Mucosa of stomach (tissue), 1 donor: Measurements from ENCODE around the gene MAML3.
A peak's percentile ranks its signal among the peaks of the same experiment; 100 is the strongest.

Experiments used
- H3K27me3 ChIP-seq: one replicate; pipeline ENCODE4 v1.7.0; 2013; ENCODE audit warnings: mild to moderate bottlenecking, low read length; ENCODE audit not compliant: control insufficient read depth, insufficient read depth
- H3K36me3 ChIP-seq: one replicate; pipeline ENCODE4 v1.7.0; 2013; ENCODE audit warnings: low read length; ENCODE audit not compliant: control insufficient read depth, insufficient read depth
- H3K4me1 ChIP-seq: one replicate; pipeline ENCODE4 v1.7.0; 2013; ENCODE audit warnings: mild to moderate bottlenecking, low read length; ENCODE audit not compliant: control insufficient read depth, insufficient read depth
- H3K4me3 ChIP-seq: one replicate; pipeline ENCODE4 v1.7.0; 2013; ENCODE audit warnings: low read length
- H3K9ac ChIP-seq: one replicate; pipeline ENCODE4 v1.7.0; 2013; ENCODE audit warnings: mild to moderate bottlenecking, low read length, moderate library complexity
- H3K9me3 ChIP-seq: one replicate; pipeline ENCODE4 v1.7.0; 2013; ENCODE audit warnings: mild to moderate bottlenecking, low read length, moderate library complexity; ENCODE audit not compliant: control insufficient read depth
- donor health status: Pancreatic carcinoma.

MAML3 gene

DNA sequence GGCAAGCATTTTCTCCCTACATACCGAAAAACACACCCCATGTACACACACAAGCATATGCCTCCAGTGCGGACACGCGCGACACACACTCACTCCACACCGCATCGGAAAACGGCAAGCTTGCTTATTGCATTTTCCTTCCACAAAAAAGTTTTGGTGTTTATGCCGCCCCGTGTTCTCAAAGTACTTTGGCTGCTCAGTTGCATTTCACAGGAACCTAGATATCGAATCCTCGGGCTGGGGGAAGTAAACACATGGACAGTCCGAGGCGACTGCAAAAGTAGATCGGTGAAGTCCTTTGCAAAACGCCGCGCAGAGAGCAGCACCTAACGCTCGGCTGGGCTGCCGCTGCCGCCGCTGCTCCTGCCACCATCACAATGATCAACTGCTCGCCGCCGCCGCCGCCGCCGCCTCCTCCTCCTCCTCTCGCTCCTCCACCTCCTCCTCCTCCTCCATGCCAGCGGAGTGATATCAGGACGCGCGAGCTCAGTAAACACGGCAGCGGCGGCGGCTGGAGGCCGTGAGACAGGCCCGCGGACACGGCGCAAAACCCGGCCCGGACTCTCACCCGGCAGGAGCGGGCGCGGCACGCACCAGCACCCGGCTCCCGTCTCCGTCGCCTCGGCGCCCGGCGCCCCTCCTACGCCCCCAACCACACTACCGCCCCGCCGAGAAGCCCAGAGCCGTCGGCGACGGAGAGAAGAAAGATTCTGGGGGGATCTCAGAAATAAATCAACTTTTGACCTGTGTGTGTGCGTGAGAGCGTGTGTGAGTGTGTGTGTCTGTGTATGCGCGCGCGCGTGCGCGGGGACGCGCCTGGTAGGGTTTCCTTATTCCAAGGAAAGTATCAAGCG is at the start of gene MAML3:
Gene MAML3 (minus strand): TSS at position 467 of the 854 bp plus-strand sequence. CDS start 857 bp downstream, outside the sequence.
- Histone ChIP-seq H3K4me1 (peaks cover 6% of the 10 kb centered on the region), H3K27me3 (no peaks in the 10 kb centered on the region), H3K4me3 (peak within 1 kb of the TSS; percentile 88), H3K9ac (peak within 1 kb of the TSS; percentile 96), H3K36me3 (no peaks in the 10 kb centered on the region), H3K9me3 (no peaks in the 10 kb centered on the region)

DNA sequence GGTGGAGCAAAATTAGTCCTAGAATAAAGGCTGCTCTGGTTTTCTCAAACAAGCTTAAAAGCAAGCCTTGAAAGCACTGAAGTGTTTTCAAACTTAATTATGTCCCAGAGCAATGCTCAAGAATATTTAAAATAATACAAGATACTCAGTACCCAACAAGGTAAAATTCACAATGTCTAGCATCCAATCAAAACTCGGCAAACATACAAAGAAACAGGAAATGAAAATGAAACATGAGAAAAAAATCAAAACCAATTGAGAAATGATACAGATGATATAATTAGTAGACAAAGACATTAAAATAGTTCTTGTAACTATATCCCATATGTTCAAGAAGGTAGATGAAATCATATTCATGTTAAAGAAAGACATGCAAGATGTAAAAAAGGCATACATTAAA is 45.0 kb upstream of the MAML3 start:
- H3K4me1 ChIP-seq: no peaks in the 10 kb centered on the region
- no peak overlapping the region for H3K4me3 ChIP-seq
- no peaks in the 10 kb centered on the region for H3K27me3 ChIP-seq
- H3K9ac ChIP-seq: no peak overlapping the region
- H3K36me3 ChIP-seq: no peaks in the 10 kb centered on the region
- H3K9me3 ChIP-seq: no peaks in the 10 kb centered on the region

DNA sequence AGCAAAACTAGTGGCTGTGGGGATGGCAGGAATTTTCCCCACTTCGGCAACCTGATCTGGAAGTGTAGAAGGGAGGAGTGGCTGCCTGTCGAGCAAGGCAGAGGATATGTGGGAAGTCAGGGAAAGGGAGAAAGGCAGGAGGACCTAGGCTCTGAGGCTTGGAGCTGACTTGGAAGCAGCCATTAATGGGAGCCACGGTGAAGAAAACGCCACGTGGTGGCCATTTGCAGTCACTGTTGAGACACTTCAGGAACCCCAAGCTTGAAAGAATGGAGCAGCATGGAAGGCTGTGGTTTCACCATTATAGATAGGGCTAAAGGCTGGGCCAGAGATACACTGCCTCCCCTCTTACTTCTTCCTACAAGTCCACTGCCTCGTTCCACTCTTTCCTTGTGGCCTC is 41.8 kb upstream of the MAML3 start:
- H3K9ac ChIP-seq: no peak overlapping the region
- no peak overlapping the region for H3K4me3 ChIP-seq
- H3K9me3 ChIP-seq: no peaks in the 10 kb centered on the region
- no peaks in the 10 kb centered on the region for H3K27me3 ChIP-seq
- H3K36me3 ChIP-seq: no peaks in the 10 kb centered on the region
- H3K4me1 ChIP-seq: no peaks in the 10 kb centered on the region

DNA sequence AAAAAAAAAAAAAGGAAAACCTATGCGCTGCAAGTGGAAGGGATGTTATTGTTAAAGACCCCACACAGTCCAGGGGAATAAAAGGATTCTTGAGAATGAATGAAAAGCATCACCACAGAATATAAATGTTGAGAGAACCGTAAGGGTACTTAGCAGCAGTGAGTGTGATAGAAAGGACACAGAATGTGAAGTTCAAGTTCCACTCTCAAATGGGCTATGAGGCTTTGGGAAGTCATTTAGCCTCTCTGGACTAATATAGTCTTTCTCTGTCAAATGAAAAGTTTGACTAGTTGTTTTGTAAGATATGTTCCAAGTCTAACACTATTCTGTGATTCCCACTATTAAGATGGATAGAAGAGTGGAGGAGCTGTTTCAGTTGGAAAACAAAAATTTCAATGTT is 35.8 kb upstream of the MAML3 start:
- Histone ChIP-seq H3K4me1 (peaks cover 8% of the 10 kb centered on the region), H3K4me3 (no peak overlapping the region), H3K9me3 (no peaks in the 10 kb centered on the region), H3K9ac (no peak overlapping the region), H3K36me3 (no peaks in the 10 kb centered on the region), H3K27me3 (no peaks in the 10 kb centered on the region)

DNA sequence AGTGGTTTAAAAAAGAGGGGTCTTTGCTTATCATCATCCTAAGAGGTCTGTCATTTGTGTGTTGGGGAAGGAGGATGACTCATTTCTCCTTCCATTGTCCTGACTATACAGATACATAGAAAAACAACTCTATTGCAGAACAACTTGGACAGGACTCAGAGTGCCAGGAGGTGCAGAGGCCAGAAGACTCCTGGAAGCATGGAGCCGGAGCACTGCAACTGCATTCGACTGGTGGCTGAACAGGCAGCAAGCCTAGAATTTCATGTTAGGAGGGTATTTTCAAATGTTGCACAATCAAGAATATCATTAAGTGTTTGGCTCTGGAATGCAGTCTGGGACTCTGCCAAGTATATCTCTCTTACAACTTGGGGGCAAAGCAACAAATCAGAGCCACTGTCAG is 35.0 kb upstream of the MAML3 start:
- Histone ChIP-seq H3K9ac (no peak overlapping the region), H3K36me3 (no peaks in the 10 kb centered on the region), H3K27me3 (no peaks in the 10 kb centered on the region), H3K4me1 (peaks cover 8% of the 10 kb centered on the region), H3K9me3 (no peaks in the 10 kb centered on the region), H3K4me3 (no peak overlapping the region)

DNA sequence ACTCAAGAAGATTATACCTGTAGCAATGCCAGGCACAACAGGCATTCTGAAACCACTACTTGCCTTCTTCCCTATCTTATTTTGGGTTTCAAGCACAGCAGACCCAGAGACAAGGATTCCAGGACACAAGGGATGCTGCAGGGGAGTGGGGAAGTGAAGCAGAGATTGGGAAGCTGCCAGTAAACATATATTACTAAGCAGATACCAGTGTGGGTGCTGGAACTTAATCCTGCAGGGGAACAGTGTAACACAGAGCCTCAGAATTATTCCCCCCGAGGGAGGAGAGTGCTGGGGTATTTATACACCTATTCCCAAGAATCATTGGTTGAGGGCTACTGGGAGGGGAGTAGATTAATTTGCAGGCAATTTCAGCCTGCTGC is 33.3 kb upstream of the MAML3 start:
- Histone ChIP-seq H3K4me3 (no peak overlapping the region), H3K9ac (no peak overlapping the region), H3K27me3 (no peaks in the 10 kb centered on the region), H3K9me3 (no peaks in the 10 kb centered on the region), H3K4me1 (peaks cover 8% of the 10 kb centered on the region), H3K36me3 (no peaks in the 10 kb centered on the region)

DNA sequence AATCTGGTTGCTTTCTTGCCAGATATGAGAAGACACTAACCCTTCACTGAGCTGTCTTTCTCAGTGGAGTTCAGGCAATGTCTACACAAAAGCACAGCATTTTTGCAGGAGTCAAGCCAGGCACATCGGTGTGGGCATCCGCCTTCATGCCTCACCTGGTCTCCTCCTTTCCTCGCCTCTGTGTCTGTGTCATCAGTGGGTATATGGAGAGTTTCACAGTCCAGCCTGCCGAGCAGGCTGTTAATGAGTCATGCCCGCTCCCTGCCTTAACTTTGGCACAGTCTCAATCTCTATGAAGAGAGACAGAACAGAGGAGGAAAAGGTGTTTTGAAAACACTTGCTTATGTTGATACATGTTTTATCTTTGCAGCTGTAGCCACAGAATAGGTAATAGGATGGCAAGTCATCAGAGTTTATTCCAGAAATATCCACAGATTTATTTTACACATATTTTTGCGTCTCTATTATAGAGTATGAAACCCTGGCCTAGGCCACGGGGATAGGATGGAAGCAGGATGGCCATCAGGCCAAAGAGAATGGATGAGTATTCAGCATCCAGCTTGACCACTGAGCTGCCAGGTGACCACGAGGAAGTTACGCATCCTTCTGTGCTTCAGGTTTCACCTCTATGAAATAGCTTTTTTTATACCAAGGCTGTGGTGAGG is 32.8 kb upstream of the MAML3 start:
- no peaks in the 10 kb centered on the region for H3K27me3 ChIP-seq
- no peaks in the 10 kb centered on the region for H3K9me3 ChIP-seq
- H3K9ac ChIP-seq: no peak overlapping the region
- H3K4me1 ChIP-seq: peaks cover 8% of the 10 kb centered on the region
- H3K36me3 ChIP-seq: no peaks in the 10 kb centered on the region
- no peak overlapping the region for H3K4me3 ChIP-seq

DNA sequence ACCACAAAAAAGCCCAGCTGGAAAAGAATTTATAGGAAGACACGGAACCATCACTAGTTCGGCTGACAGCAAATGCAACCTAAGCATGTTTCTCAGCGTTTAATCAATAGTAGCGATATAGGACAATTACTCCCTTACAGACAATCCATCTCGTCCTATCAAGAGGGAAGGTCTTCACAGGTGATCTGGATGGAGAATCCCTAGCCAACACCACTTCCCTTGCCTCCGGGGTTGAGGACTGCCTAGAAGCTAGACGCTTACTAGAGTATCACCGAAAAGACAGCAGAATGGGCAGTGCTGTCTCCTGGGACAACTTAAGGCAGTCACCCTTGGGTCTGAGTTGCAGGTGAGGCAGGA is 32.1 kb upstream of the MAML3 start:
- Histone ChIP-seq H3K9ac (no peak overlapping the region), H3K27me3 (no peaks in the 10 kb centered on the region), H3K4me1 (peaks cover 8% of the 10 kb centered on the region), H3K4me3 (no peak overlapping the region), H3K9me3 (no peaks in the 10 kb centered on the region), H3K36me3 (no peaks in the 10 kb centered on the region)

DNA sequence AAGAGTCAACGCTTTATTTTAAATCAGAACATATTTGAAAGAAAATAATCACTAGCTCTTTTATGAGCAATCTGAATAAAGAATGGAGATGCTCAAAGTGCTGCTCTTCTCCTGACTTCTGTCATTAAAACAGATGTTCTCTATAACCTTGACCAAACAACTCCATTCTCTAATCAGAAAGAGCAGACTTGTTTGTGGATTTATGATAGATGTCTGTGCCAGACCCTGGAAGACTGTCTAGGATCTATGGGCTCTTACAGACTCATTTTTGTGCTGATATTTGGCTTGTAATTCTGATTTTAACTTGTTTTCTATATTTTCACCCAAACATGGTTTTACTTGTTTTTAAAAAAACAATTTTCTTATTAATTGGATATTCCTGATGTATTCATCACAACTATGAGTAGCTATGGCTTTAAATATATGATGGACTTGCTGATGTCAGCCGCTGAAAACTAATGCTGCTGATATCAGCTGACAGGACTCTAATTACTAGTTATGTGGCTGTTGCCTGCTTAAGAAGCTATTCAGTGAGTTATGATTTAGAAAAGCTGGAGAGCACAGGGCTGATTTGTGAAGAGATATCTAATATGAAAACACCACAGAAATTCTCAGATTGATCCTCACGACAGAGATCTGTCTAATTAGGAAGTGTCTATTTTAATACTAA is 31.6 kb upstream of the MAML3 start:
- Histone ChIP-seq H3K4me1 (peaks cover 8% of the 10 kb centered on the region), H3K27me3 (no peaks in the 10 kb centered on the region)

DNA sequence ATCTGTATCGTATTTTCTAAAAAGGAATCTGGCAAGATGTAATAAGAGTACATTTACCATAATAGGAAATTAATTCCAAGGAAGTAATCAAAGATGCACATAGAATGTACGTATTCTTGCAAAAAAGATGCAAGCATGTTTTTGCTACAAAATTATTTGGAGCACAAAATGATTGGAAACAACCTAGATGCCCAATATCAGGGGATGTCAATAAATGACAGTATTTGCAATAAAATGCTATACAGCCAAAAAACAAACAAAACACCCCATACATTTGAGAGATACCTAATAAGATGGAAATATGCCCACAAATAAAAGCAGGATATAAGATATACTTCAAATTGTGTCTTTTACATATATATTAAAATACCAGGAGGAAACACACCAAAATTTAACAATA is 29.3 kb upstream of the MAML3 start:
- Histone ChIP-seq H3K4me1 (peaks cover 8% of the 10 kb centered on the region), H3K27me3 (no peaks in the 10 kb centered on the region), H3K4me3 (no peak overlapping the region), H3K9me3 (no peaks in the 10 kb centered on the region), H3K9ac (no peak overlapping the region), H3K36me3 (no peaks in the 10 kb centered on the region)

More for the DNA sequence above, 31.6 kb upstream of the MAML3 start:
- H3K9ac ChIP-seq: no peak overlapping the region
- H3K4me3 ChIP-seq: no peak overlapping the region
- no peaks in the 10 kb centered on the region for H3K9me3 ChIP-seq
- no peaks in the 10 kb centered on the region for H3K36me3 ChIP-seq

DNA sequence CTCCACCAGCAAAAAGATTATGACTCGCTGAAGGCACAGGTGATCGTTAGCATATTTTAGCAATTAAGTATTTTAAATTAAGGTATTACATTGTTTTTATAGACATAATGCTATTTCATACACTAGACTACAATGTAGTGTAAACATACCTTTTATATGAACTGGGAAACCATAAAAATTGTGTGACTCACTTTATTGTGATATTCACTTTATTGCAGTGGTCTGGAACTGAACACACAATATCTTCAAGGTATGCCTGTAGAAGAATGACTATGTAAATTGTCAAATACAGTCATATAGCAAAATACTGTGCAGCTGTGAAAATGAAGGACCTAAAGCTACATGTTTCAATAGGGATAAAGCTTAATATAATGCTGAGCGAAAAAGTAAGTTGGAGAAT is 26.6 kb upstream of the MAML3 start:
- no peak overlapping the region for H3K4me3 ChIP-seq
- no peaks in the 10 kb centered on the region for H3K4me1 ChIP-seq
- H3K36me3 ChIP-seq: no peaks in the 10 kb centered on the region
- H3K9ac ChIP-seq: no peak overlapping the region
- H3K9me3 ChIP-seq: no peaks in the 10 kb centered on the region
- H3K27me3 ChIP-seq: no peaks in the 10 kb centered on the region

DNA sequence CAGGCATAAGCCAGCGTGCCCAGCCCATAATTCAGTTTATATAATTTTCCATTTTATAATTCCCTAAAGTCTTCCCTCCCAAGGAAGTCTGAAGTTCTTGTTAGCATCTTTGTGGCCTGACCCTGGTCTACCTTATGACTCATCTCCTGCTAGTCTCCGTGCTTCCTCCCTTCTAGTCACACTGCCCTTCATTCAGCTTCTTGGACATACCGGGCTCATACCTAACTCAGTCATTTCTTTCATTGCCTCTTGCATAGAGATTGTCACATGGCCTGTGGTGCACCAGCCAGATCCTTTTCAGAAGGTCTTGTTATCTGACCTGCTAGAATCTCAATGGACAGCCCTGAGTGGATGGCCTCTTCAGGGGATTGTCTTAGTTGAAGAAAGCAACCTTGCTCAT is 22.8 kb upstream of the MAML3 start:
- Histone ChIP-seq H3K36me3 (no peaks in the 10 kb centered on the region), H3K27me3 (no peaks in the 10 kb centered on the region), H3K9ac (no peak overlapping the region), H3K4me1 (no peaks in the 10 kb centered on the region), H3K9me3 (no peaks in the 10 kb centered on the region), H3K4me3 (no peak overlapping the region)
